ENCODE data around the gene TSPO. TPM values are rescaled to one million over a fixed set of nuclear protein-coding genes. Genes with fewer than 3 reads are reported as not detected.

The TSPO gene
- total and polyA plus RNA-seq, 2 of the 13 experiments (the other 11 are each of a cell fraction or from before 2014, with no cell fraction given), result 0.46 to 1.4 TPM

DNA sequence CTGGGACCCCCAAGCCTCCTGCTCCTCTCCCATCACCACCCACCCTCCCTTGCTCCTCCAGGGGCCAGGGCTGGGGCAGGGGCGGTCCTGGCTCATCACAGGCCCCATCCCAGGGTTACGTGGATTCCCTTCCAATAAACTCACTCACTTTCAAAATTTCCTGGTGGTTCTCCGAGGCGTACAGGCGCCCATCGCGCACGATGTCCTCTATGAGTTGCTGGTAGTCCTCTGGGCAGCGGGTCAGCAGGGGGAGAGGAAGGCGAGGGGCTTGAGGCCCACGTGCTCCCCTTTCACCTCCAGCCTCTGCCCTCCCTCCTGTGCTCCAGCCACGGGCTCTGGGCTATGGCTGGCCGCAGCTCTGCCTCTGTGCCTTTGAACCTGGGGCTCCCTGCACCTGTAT, 56.0 kb downstream of the TSPO start:
- Histone ChIP-seq H4K20me1 (ENCODE audit: insufficient read depth, low read length) (no peaks in the 10 kb centered on the region), H3K4me2 (ENCODE audit: low read depth, low read length) (no peak overlapping the region), H2AFZ (ENCODE audit: low read length) (no peak overlapping the region), H3K79me2 (ENCODE audit: insufficient read depth, low read length) (no peaks in the 10 kb centered on the region), H3K27me3 (ENCODE audit: control insufficient read depth in 1 of 2, insufficient read depth in 2 of 2, low read length in 2 of 2) (peaks cover 9 to 53% of the 10 kb centered on the region in 2 experiments), H3K4me1 (ENCODE audit: insufficient read depth, low read length) (peaks cover 8% of the 10 kb centered on the region), H3K36me3 (replicated peaks in 1 of 2; ENCODE audit: control insufficient read depth in 1 of 2, insufficient read depth in 2 of 2, low read length in 2 of 2) (no peaks in the 10 kb centered on the region), H3K9ac (ENCODE audit: insufficient read depth, low read depth, low read length) (no peak overlapping the region), H3K4me3 (replicated peaks in 1 of 3; ENCODE audit: insufficient read depth in 1 of 3, low read depth in 2 of 3, low read length in 3 of 3) (no peak overlapping the region), H3K27ac (ENCODE audit: extremely low read length, insufficient read depth, low read length) (no peak overlapping the region), H3K9me3 (ENCODE audit: low read length) (no peaks in the 10 kb centered on the region)
- FAIRE-seq (no peak), ATAC-seq (no peak), DNase-seq (ENCODE audit: low spot score) (no peak)
- TF ChIP-seq, protein P1, sequence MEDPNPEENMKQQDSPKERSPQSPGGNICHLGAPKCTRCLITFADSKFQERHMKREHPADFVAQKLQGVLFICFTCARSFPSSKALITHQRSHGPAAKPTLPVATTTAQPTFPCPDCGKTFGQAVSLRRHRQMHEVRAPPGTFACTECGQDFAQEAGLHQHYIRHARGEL (CRISPR knock-in tag; IDR thresholded peaks at IDR 0.05), result no peak
- TF ChIP-seq SALL1 (CRISPR knock-in tag; IDR thresholded peaks at IDR 0.05) (no peak), MAFG (CRISPR knock-in tag; IDR thresholded peaks at IDR 0.05) (no peak)
- BruUV-seq (replicated peaks), result no TSS peak
- intact Hi-C loops (cut with micrococcal nuclease; ENCODE audit: unreplicated experiment), result no loop called here
- ChIA-PET CTCF (ENCODE audit: low intra/inter-chr PET ratio, low total read pairs) (no interaction called here), POLR2A (interaction anchor here (1.7 kb wide), 1 partner anchor 20 kb away, joined by 5 read pairs; the partner anchor contains the start of gene TTLL12)
- WGBS (ENCODE audit: low lambda C conversion rate), result 41% methylated on average over 2 of the region's 13 CpGs
- in situ Hi-C loops (cut with HindIII; ENCODE audit: extremely low pct_ligation_motif_present, low pct_unique_long_range_greater_than_20kb), result no loop called here

DNA sequence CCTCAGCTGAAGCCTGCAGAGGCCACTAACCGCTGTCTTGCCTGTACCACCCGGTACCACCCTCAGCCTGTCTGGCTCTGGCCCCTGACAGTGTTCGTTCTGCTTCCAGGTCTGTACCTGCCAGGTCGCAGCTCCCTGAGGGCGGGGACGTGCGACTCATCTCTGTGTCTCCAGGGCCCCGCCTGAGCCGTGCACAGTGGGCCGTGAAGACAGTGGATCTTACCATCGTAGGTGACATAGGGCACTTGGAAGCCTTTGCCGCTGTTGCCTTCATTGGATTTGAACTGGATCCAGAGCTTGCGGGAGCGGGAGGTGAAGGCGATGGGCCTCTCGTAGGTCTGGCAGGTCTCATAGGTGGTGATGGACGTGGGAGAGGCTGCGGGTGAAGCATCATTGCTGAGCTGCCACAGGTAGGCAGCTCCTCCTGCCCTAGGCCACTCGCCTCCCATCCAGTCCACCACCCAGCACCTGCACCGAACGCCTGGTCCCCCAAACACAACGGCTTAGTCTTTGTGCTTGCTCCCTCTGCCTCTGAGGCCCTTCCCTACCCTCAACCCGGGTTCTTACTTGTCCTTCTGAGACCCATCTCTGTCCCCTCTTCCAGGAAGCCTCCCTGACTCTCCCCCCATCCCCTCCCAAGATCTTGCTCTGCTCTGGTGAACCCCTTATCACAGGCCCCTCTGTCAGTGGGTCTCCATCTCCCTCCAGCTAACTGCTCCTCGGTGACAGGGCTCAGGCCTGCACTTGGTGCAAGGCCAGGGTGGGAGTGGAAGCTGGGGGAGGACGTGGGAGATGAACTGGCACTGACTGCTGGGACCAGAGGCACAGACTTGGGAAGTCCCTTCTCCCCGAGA, 56.7 kb downstream of the TSPO start:
- DNase-seq (ENCODE audit: low spot score) (no peak), ATAC-seq (no peak), FAIRE-seq (no peak)
- ChIA-PET CTCF (ENCODE audit: low intra/inter-chr PET ratio, low total read pairs) (no interaction called here), POLR2A (interaction anchor here (1.7 kb wide), 1 partner anchor 21 kb away, joined by 5 read pairs; the partner anchor contains the start of gene TTLL12)
- Histone ChIP-seq H3K27ac (ENCODE audit: extremely low read length, insufficient read depth, low read length) (no peak overlapping the region), H4K20me1 (ENCODE audit: insufficient read depth, low read length) (no peaks in the 10 kb centered on the region), H3K4me1 (ENCODE audit: insufficient read depth, low read length) (peaks cover under 1% of the 10 kb centered on the region; the same call in 1 of the 2 replicates), H3K27me3 (ENCODE audit: control insufficient read depth in 1 of 2, insufficient read depth in 2 of 2, low read length in 2 of 2) (peaks cover 12 to 51% of the 10 kb centered on the region in 2 experiments; a peak in 4 of 5 replicates), H3K4me3 (replicated peaks in 1 of 3; ENCODE audit: insufficient read depth in 1 of 3, low read depth in 2 of 3, low read length in 3 of 3) (no peak overlapping the region), H3K4me2 (ENCODE audit: low read depth, low read length) (no peak overlapping the region), H3K9ac (ENCODE audit: insufficient read depth, low read depth, low read length) (no peak overlapping the region), H3K79me2 (ENCODE audit: insufficient read depth, low read length) (no peaks in the 10 kb centered on the region), H3K36me3 (replicated peaks in 1 of 2; ENCODE audit: control insufficient read depth in 1 of 2, insufficient read depth in 2 of 2, low read length in 2 of 2) (no peaks in the 10 kb centered on the region), H3K9me3 (ENCODE audit: low read length) (no peaks in the 10 kb centered on the region), H2AFZ (ENCODE audit: low read length) (no peak overlapping the region)
- in situ Hi-C loops (cut with HindIII; ENCODE audit: extremely low pct_ligation_motif_present, low pct_unique_long_range_greater_than_20kb) (no loop called here), intact Hi-C loops (cut with micrococcal nuclease; ENCODE audit: unreplicated experiment) (no loop called here)
- BruUV-seq (replicated peaks), result no TSS peak
- WGBS (ENCODE audit: low lambda C conversion rate), result 5% methylated on average over 11 of the region's 26 CpGs
- TF ChIP-seq POGZ (CRISPR knock-in tag; IDR thresholded peaks at IDR 0.05), result no peak
- no peak for TF ChIP-seq NFE2L1 (CRISPR knock-in tag; IDR thresholded peaks at IDR 0.05; ENCODE audit: borderline replicate concordance)
- TF ChIP-seq JUNB (CRISPR knock-in tag; IDR thresholded peaks at IDR 0.05; ENCODE audit: borderline replicate concordance), result no peak
- TF ChIP-seq RNF2 (conservative IDR thresholded peaks at IDR 0.05; ENCODE audit: low read depth), result no peak
- no peak for TF ChIP-seq RXRB (CRISPR knock-in tag; IDR thresholded peaks at IDR 0.05; ENCODE audit: borderline replicate concordance)
- no peak for TF ChIP-seq THAP11 (CRISPR knock-in tag; IDR thresholded peaks at IDR 0.05)
- TF ChIP-seq, protein P2, sequence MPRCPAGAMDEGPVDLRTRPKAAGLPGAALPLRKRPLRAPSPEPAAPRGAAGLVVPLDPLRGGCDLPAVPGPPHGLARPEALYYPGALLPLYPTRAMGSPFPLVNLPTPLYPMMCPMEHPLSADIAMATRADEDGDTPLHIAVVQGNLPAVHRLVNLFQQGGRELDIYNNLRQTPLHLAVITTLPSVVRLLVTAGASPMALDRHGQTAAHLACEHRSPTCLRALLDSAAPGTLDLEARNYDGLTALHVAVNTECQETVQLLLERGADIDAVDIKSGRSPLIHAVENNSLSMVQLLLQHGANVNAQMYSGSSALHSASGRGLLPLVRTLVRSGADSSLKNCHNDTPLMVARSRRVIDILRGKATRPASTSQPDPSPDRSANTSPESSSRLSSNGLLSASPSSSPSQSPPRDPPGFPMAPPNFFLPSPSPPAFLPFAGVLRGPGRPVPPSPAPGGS (CRISPR knock-in tag; IDR thresholded peaks at IDR 0.05), result no peak
- TF ChIP-seq, protein P3, sequence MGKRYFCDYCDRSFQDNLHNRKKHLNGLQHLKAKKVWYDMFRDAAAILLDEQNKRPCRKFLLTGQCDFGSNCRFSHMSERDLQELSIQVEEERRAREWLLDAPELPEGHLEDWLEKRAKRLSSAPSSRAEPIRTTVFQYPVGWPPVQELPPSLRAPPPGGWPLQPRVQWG (CRISPR knock-in tag; IDR thresholded peaks at IDR 0.05; ENCODE audit: borderline replicate concordance, low read depth), result no peak
- TF ChIP-seq HBP1 (CRISPR knock-in tag; IDR thresholded peaks at IDR 0.05; ENCODE audit: low read depth), result no peak
- TF ChIP-seq NR1H2 (CRISPR knock-in tag; IDR thresholded peaks at IDR 0.05; ENCODE audit: borderline replicate concordance, low read depth), result no peak

All from HepG2 (cell line).